Jurkat, Clone E6-1 (cell line): Measurements from ENCODE around the gene EXOC7.
"Not testable (repeated sequence)": the region's sequence is repeated elsewhere in the genome, so short reads cannot be mapped to it uniquely, and the experiment has no call there.

Experiments
- DNase-seq: peaks from one replicate; pipeline ENCODE4 v3.0.0-alpha.2; 2011; ENCODE audit warnings: low read depth, low spot score
- H3K4me3 ChIP-seq: 2 replicates; pipeline ENCODE4 v1.5.1; 2011; ENCODE audit warnings: mild to moderate bottlenecking, low read length, control low read depth, moderate library complexity

Gene EXOC7

DNA sequence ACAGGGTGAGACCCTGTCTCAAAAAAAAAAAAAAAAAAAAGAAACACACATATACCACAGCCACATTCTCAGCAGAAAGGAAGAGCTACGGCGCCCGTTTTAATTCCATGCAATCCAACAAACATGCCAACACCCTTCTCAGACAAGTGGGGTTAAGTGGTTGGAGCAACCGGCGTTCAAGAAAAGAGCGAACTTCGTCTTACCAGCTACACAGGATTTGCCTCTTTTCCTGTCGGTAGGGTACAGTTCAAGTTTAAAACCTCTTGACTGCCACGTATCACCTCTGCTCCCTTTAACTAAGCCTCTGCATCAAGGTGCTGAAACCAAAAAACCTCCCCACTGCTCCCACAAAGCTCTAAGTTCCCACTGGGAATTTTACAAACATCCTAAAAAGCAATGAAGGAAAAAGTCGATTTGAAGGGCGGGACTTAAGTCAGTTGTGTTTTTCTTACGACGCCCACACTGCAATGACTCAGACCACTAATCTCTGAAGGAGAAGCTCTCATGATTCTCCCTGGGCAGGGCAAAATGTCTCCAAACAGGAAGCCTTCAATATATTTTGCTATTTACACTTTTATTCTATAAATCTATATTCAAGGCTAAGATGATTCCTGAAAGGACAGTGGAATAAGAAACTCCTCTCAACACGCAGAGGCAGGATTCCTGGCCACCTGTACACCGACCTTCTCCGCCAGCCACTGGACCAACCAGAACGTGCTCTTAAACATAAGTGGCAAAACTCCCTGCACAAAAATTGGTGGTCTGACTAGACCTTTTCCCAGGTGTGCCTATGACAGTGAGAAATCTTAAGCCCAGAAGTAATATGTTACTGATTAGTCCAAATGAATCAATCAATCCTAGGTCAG is 50.1 kb downstream of the EXOC7 start:
- DNase-seq = no peak
- no peak overlapping the region for H3K4me3 ChIP-seq

- H3K4me3 ChIP-seq = no peak overlapping the region
- no peak for DNase-seq
Observed at GRCh38 chr17:76051561-76051960, 52.0 kb downstream of the EXOC7 start.

DNA sequence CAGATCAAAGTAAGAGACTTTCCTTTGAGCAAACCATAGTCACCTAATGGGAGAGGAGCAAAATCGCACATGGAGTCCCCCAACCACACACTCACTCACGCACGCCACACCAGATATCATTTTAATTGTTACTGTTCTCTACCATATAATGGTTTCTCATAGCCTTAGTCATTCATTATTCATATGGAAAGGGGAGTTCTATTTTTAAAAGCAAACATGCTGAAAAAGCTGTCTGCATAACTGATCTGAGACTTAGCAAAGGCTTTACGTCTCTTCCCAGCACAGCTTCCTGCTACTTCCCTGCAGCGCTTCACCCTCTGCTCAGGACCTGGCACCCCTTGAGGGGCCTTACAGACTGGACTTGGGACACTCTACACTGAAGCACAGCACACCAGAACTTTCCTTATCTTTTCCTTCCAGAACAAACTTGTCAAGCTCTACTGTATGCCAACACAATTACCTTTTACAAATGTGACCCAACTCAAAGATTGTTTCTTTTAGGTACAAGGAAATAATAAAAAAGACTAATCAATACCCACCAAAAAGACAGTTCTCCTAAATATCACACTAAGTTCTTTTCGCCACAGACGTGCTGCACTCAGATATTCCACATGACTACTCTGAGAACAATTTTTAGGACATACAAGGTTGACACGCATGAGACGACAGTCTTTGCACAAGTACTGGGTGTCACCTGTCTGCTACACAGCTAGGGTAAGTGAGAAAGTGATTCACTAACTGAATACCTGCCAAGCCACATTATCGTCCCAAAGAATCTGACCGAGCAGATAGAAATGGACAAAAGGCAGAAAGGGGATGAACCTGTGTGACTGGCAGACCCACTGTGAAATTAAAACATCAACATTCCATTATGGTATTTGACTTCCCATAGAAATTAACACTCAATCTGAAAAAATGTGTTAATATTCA is 52.8 kb downstream of the EXOC7 start:
- no peak overlapping the region for H3K4me3 ChIP-seq
- no peak for DNase-seq

GRCh38 chr17:76049836-76050537 is 53.6 kb downstream of the EXOC7 start:
- H3K4me3 ChIP-seq = no peak overlapping the region
- DNase-seq = no peak

- no peak overlapping the region for H3K4me3 ChIP-seq
- DNase-seq = no peak
Observed at GRCh38 chr17:76049239-76049638, 54.3 kb downstream of the EXOC7 start.

- H3K4me3 ChIP-seq = no peak overlapping the region
- DNase-seq = no peak
Observed at GRCh38 chr17:76048711-76049110, 54.9 kb downstream of the EXOC7 start.

DNA sequence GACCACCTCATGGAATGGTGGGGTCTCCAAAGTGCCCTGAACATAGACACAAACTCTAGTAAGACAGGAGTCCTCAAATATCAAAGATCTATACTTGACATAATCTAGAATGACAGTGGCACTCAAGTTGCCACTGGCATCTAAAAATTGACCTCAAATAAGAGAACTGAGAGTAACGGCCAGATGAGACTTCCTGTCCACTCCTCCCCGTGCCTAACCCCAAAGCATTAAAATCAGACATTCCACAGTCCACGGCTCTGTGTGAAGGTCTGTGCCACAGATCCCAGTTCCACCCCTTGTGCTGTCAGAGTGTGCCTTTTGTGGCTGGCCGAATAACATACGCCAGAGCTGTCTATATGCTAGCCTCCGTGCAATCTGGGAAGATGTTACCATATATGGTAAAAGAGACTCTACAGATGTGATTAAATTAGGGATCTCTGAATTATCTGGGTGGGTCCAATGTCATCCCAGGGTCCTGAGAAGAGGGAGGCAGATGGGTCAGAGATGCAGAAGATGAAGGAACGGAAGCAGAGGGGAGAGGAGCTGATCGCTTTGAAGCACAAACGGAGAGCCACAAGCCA is 55.5 kb downstream of the EXOC7 start:
- no peak overlapping the region for H3K4me3 ChIP-seq
- DNase-seq = no peak

- H3K4me3 ChIP-seq = no peak overlapping the region
- no peak for DNase-seq
Observed at GRCh38 chr17:76046064-76046463, 57.5 kb downstream of the EXOC7 start.

GRCh38 chr17:76044475-76045007 is 59.0 kb downstream of the EXOC7 start:
- H3K4me3 ChIP-seq, DNase-seq: not testable (repeated sequence)

- not testable (repeated sequence) for H3K4me3 ChIP-seq, DNase-seq
Observed at GRCh38 chr17:76042868-76043267, 60.7 kb downstream of the EXOC7 start.

DNA sequence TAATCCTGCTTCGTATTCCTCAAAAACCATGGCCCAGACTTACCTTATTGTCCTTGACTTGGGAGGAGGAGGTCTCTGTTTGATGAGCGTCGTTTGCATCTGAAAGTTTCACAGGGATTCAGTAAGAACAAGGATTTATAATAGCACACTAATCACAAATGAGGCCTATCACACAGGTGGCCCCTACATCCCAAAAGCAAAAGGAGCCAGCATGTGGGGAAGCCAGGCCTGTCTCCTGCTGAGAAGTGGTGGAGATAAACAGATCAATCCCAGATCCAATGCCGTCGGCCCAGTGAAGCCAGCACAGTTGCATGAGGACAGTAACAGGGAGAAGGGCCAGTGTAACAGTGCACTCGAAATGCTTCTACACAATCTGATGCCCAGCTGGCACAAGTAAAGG is 63.2 kb downstream of the EXOC7 start:
- DNase-seq = no peak
- H3K4me3 ChIP-seq = no peak overlapping the region

- H3K4me3 ChIP-seq = no peak overlapping the region
- no peak for DNase-seq
Observed at GRCh38 chr17:76039121-76039520, 64.5 kb downstream of the EXOC7 start.

- H3K4me3 ChIP-seq = peak overlapping the region; percentile 25
- peak; percentile 77 for DNase-seq
Observed at GRCh38 chr17:76038050-76038449, 65.5 kb downstream of the EXOC7 start.

GRCh38 chr17:76036497-76037261 is 66.9 kb downstream of the EXOC7 start:
- DNase-seq = no peak

GRCh38 chr17:76034428-76035350 is 68.9 kb downstream of the EXOC7 start:
- no peak for DNase-seq
- H3K4me3 ChIP-seq = no peak overlapping the region

More at GRCh38 chr17:76036497-76037261, 66.9 kb downstream of the EXOC7 start:
- no peak overlapping the region for H3K4me3 ChIP-seq

- no peak for DNase-seq
Observed at GRCh38 chr17:76033139-76033538, 70.4 kb downstream of the EXOC7 start.

GRCh38 chr17:76032780-76033108 is 70.8 kb downstream of the EXOC7 start:
- no peak for DNase-seq
- no peak overlapping the region for H3K4me3 ChIP-seq

More at GRCh38 chr17:76033139-76033538, 70.4 kb downstream of the EXOC7 start:
- no peak overlapping the region for H3K4me3 ChIP-seq
